DND-41 (cell line): ENCODE measurements around the gene PCDH1.

Experiments
- ATAC-seq: fragments of 200-7000 bp; cut with Tn5 transposase; 3 replicates; pipeline ENCODE4 v1.9.1; 2021; ENCODE audit warnings: low read depth; ENCODE audit not compliant: insufficient read depth
- DNase-seq: peaks from one replicate; pipeline ENCODE4 v3.0.0-alpha.2; 2020
- H2AFZ ChIP-seq: 2 replicates; pipeline ENCODE4 v1.6.0; 2012; ENCODE audit warnings: low read depth, low read length
- H3K27ac ChIP-seq: 2 replicates; pipeline ENCODE4 v1.5.1; 2012; ENCODE audit warnings: low read length, inconsistent platforms
- H3K27me3 ChIP-seq: fragments of 200-600 bp; sonication (generic); 2 replicates; pipeline ENCODE4 v1.6.0; 2012; ENCODE audit warnings: low read length, mild to moderate bottlenecking, inconsistent platforms; ENCODE audit not compliant: insufficient read depth, poor library complexity
- H3K36me3 ChIP-seq: 2 replicates; pipeline ENCODE4 v1.5.1; 2012; ENCODE audit warnings: low read length, inconsistent platforms; ENCODE audit not compliant: insufficient read depth
- H3K4me1 ChIP-seq: 2 replicates; pipeline ENCODE4 v1.5.1; 2012; ENCODE audit warnings: mild to moderate bottlenecking, low read length; ENCODE audit not compliant: insufficient read depth
- H3K4me2 ChIP-seq: 2 replicates; pipeline ENCODE4 v1.6.0; 2012; ENCODE audit warnings: mild to moderate bottlenecking, moderate library complexity, low read length, inconsistent platforms; ENCODE audit not compliant: insufficient read depth
- H3K4me3 ChIP-seq, 2 experiments: fragments of 200-600 bp in 1 of 2; shearing (Covaris generic) in 1 of 2; 2 replicates each; pipeline ENCODE4 v1.5.1; 2012 to 2016; ENCODE audit warnings: inconsistent platforms in 2 of 2, low read length in 2 of 2, mild to moderate bottlenecking in 2 of 2, low read depth in 1 of 2, moderate library complexity in 1 of 2
- H3K79me2 ChIP-seq: 2 replicates; pipeline ENCODE4 v1.6.0; 2012; ENCODE audit warnings: low read length, inconsistent platforms; ENCODE audit not compliant: insufficient read depth
- H3K9ac ChIP-seq: 2 replicates; pipeline ENCODE4 v1.6.0; 2012; ENCODE audit warnings: low read depth, mild to moderate bottlenecking, inconsistent platforms, low read length, moderate library complexity
- H3K9me3 ChIP-seq: 2 replicates; pipeline ENCODE4 v1.5.1; 2012; ENCODE audit warnings: low read length, moderate library complexity, mild to moderate bottlenecking, inconsistent platforms; ENCODE audit not compliant: insufficient read depth, severe bottlenecking
- H4K20me1 ChIP-seq: 2 replicates; pipeline ENCODE4 v1.6.0; 2012; ENCODE audit warnings: low read length; ENCODE audit not compliant: insufficient read depth
- CTCF ChIP-seq: IDR thresholded peaks from 2 replicates; pipeline ENCODE4 v1.5.1; 2012; ENCODE audit warnings: borderline replicate concordance, low read length, moderate library complexity, mild to moderate bottlenecking; ENCODE audit not compliant: poor library complexity, severe bottlenecking; ENCODE audit errors: extremely low read depth
- EZH2 ChIP-seq: IDR thresholded peaks from 3 replicates; pipeline ENCODE4 v1.6.1; 2012; ENCODE audit warnings: borderline replicate concordance, low read depth, mild to moderate bottlenecking, moderate library complexity, low read length, inconsistent platforms; ENCODE audit not compliant: severe bottlenecking

Gene PCDH1

GRCh38 chr5:141832131-141832530 lies 46.1 kb downstream of the PCDH1 start:
- no peaks in the 10 kb centered on the region for H3K36me3 ChIP-seq
- no peaks in the 10 kb centered on the region for H3K79me2 ChIP-seq
- no peak overlapping the region for H3K9ac ChIP-seq
- no peak for TF ChIP-seq EZH2
- no peak for TF ChIP-seq CTCF
- no peak overlapping the region for H3K4me3 ChIP-seq
- no peaks in the 10 kb centered on the region for H3K9me3 ChIP-seq
- DNase-seq = no peak
- ATAC-seq = no peak
- peaks cover 15% of the 10 kb centered on the region for H3K27me3 ChIP-seq
- H3K4me2 ChIP-seq = no peak overlapping the region
- H4K20me1 ChIP-seq = no peaks in the 10 kb centered on the region
- no peak overlapping the region for H3K27ac ChIP-seq
- H3K4me1 ChIP-seq = no peaks in the 10 kb centered on the region
- H2AFZ ChIP-seq = no peak overlapping the region

- Histone ChIP-seq H3K27ac (no peak overlapping the region), H2AFZ (no peak overlapping the region), H3K27me3 (peaks cover 29% of the 10 kb centered on the region), H3K79me2 (no peaks in the 10 kb centered on the region), H3K4me2 (no peak overlapping the region), H3K4me3 (no peak overlapping the region), H3K9me3 (no peaks in the 10 kb centered on the region), H3K9ac (no peak overlapping the region), H4K20me1 (no peaks in the 10 kb centered on the region), H3K36me3 (no peaks in the 10 kb centered on the region), H3K4me1 (no peaks in the 10 kb centered on the region)
- no peak for ATAC-seq
- DNase-seq = no peak
- TF ChIP-seq CTCF (no peak), EZH2 (no peak)
Observed at GRCh38 chr5:141828162-141828561, 50.0 kb downstream of the PCDH1 start.

- H3K9me3 ChIP-seq = no peaks in the 10 kb centered on the region
- no peak overlapping the region for H3K4me2 ChIP-seq
- no peaks in the 10 kb centered on the region for H3K36me3 ChIP-seq
- ATAC-seq (no peak), DNase-seq (no peak)
- no peak overlapping the region for H3K4me3 ChIP-seq
- H3K79me2 ChIP-seq = no peaks in the 10 kb centered on the region
- H2AFZ ChIP-seq = no peak overlapping the region
- no peaks in the 10 kb centered on the region for H3K4me1 ChIP-seq
- TF ChIP-seq EZH2 = no peak
- TF ChIP-seq CTCF = no peak
- H4K20me1 ChIP-seq = no peaks in the 10 kb centered on the region
- no peak overlapping the region for H3K27ac ChIP-seq
- H3K9ac ChIP-seq = no peak overlapping the region
- H3K27me3 ChIP-seq = peaks cover 28% of the 10 kb centered on the region
Observed at GRCh38 chr5:141826674-141827073, 51.5 kb downstream of the PCDH1 start.
